Measurements from ENCODE around the gene SS18L1. TPM values are rescaled to one million over a fixed set of nuclear protein-coding genes. Genes with fewer than 3 reads are reported as not detected.

Gene SS18L1
- total and polyA plus RNA-seq, 3 donors from 2014 or later: 16.2 to 69.5 (median 54.6) TPM

- intact Hi-C loops (cut with DNase I; ENCODE audit: low total_unique reads): no loop called here
- Histone ChIP-seq H3K4me3 (no peak overlapping the region), H3K9me3 (no peaks in the 10 kb centered on the region), H3K27ac (no peak overlapping the region), H3K36me3 (ENCODE audit: low read depth, missing control alignments) (no peaks in the 10 kb centered on the region), H3K4me1 (no peaks in the 10 kb centered on the region), H3K27me3 (no peaks in the 10 kb centered on the region)
- WGBS, 2 donors: 90 to 91% methylated on average over 4 of the region's 4 CpGs
- TF ChIP-seq CTCF (IDR thresholded peaks at IDR 0.05): no peak
- no peak for TF ChIP-seq POLR2A (IDR thresholded peaks at IDR 0.05)
- DNase-seq: no peak
Observed at GRCh38 chr20:62101078-62101477, 42.5 kb upstream of the SS18L1 start.

- Histone ChIP-seq H3K27ac (no peak overlapping the region), H3K36me3 (ENCODE audit: low read depth, missing control alignments) (no peaks in the 10 kb centered on the region), H3K9me3 (no peaks in the 10 kb centered on the region), H3K4me1 (no peaks in the 10 kb centered on the region), H3K4me3 (no peak overlapping the region), H3K27me3 (no peaks in the 10 kb centered on the region)
- TF ChIP-seq CTCF (IDR thresholded peaks at IDR 0.05) (no peak), POLR2A (IDR thresholded peaks at IDR 0.05) (no peak)
- WGBS, 2 donors: 69 to 76% methylated on average over 17 to 21 of the region's 21 CpGs
- DNase-seq: no peak
- intact Hi-C loops (cut with DNase I; ENCODE audit: low total_unique reads): no loop called here
Observed at GRCh38 chr20:62103508-62104233, 39.9 kb upstream of the SS18L1 start.

GRCh38 chr20:62104234-62104789 lies 39.3 kb upstream of the SS18L1 start:
- Histone ChIP-seq H3K4me1 (no peaks in the 10 kb centered on the region), H3K4me3 (no peak overlapping the region), H3K36me3 (ENCODE audit: low read depth, missing control alignments) (no peaks in the 10 kb centered on the region), H3K27me3 (no peaks in the 10 kb centered on the region), H3K27ac (no peak overlapping the region), H3K9me3 (no peaks in the 10 kb centered on the region)
- DNase-seq: peak; percentile 26
- intact Hi-C loops (cut with DNase I; ENCODE audit: low total_unique reads): no loop called here
- TF ChIP-seq CTCF (IDR thresholded peaks at IDR 0.05) (no peak), POLR2A (IDR thresholded peaks at IDR 0.05) (no peak)
- 31 to 45% methylated on average over 6 to 15 of the region's 15 CpGs for WGBS, 2 donors

GRCh38 chr20:62104791-62105345 lies 38.7 kb upstream of the SS18L1 start:
- intact Hi-C loops (cut with DNase I; ENCODE audit: low total_unique reads): no loop called here
- H3K9me3 ChIP-seq: no peaks in the 10 kb centered on the region
- no peak for DNase-seq
- no peaks in the 10 kb centered on the region for H3K4me1 ChIP-seq
- no peaks in the 10 kb centered on the region for H3K27me3 ChIP-seq
- TF ChIP-seq CTCF (IDR thresholded peaks at IDR 0.05) (no peak), POLR2A (IDR thresholded peaks at IDR 0.05) (no peak)
- no peaks in the 10 kb centered on the region for H3K36me3 ChIP-seq (ENCODE audit: low read depth, missing control alignments)
- 25 to 36% methylated on average over 7 of the region's 7 CpGs for WGBS, 2 donors
- H3K4me3 ChIP-seq: no peak overlapping the region
- no peak overlapping the region for H3K27ac ChIP-seq

All from testis (tissue), 3 donors.